ENCODE results near the gene SPINDOC. TPM values are rescaled to one million over a fixed set of nuclear protein-coding genes. Genes with fewer than 3 reads are reported as not detected.
"Not testable (repeated sequence)": the region's sequence is repeated elsewhere in the genome, so short reads cannot be mapped to it uniquely, and the experiment has no call there.

SPINDOC gene
- total RNA-seq: 11.9 TPM

DNA sequence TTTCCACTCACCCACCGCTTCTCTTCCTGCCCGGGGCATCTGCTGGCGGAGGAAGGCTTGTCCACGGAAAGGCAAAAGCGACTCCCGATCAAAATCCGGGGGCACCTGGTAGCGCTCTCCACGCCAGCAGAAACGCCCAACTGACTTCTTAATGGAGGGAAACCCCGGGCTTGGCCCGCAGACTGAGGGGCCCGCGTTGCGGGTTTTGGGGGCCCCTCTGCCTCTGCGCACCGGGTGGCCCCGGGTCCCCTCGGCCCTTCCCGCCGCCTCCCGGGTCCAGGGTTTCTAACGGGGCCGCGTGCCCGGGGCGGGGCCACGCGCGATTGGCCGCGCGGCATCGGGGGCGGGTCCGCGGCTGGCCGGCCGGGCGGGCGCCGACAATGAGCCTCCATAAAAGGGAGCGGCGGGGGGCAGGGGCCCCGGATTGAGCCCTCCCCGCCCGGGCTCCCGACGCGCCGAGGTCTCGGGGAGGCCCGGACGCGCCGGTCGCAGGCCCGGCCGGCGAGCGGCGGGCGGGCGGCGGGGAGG, at the start of gene SPINDOC:
Gene SPINDOC, plus strand, starts transcription at position 422 of the 528 bp plus-strand sequence. CDS start 231 bp downstream, outside the sequence.
- peak; percentile 85 for DNase-seq

GRCh38 chr11:63763496-63764339, 49.5 kb upstream of the SPINDOC start:
- peak; percentile 55 for DNase-seq

- DNase-seq: no peak
Observed at GRCh38 chr11:63764340-63764678, 48.9 kb upstream of the SPINDOC start.

DNA sequence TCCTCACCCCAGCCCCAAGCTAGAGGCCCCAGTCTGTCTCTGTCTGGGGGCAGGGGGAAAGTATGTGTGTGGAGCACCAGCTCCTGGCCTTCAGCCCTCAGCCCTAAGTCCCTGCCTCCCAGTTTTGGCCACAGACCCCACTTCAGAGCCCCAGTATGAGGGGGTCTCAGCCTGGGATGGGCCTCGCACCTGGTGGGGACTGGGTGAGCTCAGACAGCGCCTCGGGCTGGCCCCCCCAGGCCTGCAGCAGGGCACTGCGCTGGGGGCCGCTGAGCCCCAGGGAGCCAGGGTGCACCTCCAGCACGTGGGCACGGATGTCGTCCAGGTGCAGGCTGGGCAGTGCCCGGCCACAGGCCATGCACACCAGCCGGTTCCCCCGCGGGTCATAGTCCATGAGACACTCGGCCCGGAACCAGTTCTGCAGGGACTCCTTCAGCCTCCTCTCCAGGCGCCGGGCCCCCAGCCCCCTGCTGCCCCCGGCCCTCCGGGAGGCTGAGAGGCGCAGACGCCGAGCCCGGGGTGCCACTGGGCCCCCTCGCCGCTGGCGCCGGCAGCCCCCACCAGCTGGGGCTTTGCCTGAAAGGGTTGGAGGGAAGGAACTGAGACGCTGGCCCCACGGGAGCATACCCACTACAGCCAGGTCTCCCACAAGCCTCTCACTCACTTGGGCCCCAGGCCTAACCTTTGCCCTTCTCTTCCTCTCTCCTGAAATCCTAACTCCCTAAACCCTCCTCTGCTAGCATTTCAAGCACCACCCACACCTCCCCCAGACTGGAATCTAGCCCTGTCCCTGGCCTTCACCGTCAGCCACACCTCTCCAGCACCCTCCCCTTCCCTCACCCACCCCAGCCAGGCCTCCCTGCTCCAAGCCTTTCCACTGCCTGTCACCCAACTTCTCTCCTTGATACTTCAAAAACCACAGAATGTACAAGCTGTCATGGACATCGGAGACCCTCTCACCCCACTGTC, 48.3 kb upstream of the SPINDOC start:
- DNase-seq: peak; percentile 29

DNA sequence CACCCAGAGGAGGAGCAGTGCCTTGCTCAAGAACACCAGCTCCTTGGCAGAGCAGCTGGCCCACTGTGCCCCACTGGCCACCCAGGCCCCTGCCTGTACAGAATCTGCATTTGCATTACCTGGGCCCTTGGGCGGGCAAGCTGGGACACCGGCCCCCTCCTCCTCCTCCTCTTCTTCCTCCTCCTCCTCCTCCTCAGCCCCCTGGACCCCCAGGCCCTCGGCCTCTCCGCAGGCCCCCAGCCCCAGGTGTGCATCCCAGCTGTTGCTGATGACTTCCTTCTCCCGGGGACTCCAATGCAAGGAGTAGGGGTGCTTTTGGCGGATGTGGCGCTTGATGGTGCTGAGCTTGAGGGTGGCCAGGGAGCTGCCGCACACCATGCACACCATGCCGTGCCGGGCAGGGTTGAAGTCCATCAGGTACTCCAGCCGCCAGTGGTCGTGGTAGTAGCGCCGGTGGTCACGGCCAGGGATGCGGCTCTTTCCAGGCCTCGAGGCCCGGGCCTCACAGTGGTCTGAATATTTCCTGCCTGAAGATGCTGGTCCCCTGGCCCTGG, 47.5 kb upstream of the SPINDOC start:
- no peak for DNase-seq

GRCh38 chr11:63766531-63767235, 46.6 kb upstream of the SPINDOC start:
- DNase-seq: peak; percentile 38

- DNase-seq: no peak
Observed at GRCh38 chr11:63767267-63767564, 46.0 kb upstream of the SPINDOC start.

DNA sequence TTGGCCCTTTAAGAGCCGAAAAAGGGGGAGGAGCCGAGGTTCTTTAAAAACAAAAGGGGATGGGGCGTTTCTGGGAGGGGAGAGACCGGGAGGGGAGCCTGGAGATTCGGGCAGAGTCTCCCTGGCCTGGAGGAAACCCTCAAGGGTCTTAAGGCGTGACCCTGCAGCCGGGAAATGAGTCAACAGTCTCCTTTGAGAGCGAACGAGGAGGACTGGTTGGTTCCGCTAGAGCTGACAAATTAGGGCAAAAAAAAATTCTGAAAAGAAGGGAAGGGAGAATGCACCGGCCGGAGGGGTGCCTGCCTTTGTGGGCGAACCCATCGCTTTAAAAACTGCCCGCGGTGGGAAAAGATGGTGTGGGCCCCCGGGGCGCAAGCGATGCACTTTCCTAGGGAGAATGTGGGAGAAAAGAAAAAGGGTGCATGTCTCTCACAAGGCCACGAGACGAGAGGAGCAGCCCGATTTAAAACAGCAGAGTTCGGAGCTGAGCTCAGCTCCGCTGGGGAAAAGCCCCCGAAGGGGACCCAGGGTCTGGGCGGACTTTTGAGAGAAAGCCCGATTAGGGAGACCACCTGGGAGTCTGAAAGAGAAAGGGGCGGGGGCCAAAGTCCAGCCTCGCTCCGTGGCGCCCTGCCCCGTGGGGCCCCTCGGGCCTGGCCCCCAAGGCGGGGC, 45.6 kb upstream of the SPINDOC start:
- DNase-seq: peak; percentile 88

DNA sequence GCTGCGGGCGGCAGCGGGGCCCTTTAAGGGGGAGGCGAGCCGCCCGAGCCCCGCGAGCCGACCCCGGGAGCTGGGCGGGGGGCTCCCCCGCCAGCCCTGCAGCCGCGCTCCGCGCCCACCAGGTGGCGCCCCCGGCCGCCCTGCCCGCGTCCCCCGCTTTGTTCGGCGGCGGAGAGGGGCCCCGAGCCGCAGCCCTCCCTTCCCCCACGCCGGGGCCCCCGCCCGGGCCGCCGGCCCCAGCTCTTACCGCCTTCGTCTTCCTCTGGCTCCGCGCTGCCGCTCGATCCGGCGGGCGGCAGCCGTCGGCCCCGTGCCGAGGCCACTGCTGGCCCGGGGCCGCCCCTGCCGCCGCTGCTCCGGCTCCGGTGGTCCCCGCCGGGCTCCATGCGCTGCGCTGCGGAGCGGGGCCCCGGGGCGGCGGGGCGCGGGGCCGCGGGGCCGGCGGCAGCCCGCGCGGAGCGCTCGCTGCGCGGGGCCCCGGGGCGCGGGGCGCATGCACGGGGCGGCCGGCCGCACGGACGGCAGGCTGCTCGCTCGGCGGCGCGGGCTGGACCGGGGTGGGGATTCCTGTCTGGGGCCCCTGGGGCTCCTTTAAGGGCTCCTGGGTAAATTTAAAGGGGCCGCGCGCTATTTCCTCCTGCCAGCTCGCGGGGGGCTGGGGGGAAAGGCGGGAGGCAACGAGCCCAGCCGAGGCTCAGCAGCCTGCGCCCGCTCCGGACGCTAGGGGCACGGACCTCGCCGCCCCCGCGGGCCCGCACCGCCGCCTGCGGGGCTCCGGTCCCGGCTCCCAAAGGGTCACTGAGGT, 44.8 kb upstream of the SPINDOC start, which contains the start of gene ZFTA:
Gene ZFTA, minus strand, starts transcription at position 539 of the 805 bp plus-strand sequence. Its CDS starts 153 bp downstream, at position 386.
- DNase-seq: peak; percentile 87

- peak; percentile 37 for DNase-seq
Observed at GRCh38 chr11:63769042-63769713, 44.1 kb upstream of the SPINDOC start.

DNA sequence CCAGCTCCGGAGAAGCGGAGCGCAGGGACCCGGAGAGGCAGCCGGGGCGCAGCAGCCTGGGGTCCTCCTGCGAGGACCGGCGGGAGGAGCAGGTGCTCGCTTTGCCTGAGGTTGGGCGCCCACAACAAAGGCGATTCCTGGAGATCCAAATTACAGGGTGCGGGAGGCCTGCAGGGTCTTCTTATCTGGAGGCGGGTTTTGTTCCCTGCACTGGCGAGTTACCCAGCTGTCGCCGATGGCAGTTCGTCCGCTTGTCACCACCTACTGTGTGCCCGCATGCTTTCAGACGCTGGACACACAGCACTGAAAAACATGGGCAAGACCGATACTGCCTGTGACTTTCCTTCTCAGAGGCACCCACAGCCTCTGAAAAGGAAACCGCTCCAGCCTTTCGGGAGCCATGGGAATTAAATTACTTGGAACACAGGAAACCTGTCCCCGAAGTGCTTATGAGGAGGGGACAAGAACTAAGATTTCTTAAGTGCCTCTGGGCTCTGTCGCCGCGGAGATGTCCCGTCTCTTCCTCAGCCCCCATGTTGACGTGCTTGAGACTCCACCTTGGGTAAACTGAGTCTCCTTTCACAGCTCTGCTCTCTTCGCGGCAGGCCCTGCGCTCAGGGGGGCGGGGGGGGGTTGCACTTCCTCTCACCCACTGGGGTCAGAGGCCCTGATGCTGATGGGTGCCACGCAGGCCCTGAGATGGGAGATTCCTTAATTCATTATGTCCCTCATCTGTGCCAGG, 43.4 kb upstream of the SPINDOC start:
- DNase-seq: peak; percentile 38

- DNase-seq: no peak
Observed at GRCh38 chr11:63770763-63771162, 42.5 kb upstream of the SPINDOC start.

DNA sequence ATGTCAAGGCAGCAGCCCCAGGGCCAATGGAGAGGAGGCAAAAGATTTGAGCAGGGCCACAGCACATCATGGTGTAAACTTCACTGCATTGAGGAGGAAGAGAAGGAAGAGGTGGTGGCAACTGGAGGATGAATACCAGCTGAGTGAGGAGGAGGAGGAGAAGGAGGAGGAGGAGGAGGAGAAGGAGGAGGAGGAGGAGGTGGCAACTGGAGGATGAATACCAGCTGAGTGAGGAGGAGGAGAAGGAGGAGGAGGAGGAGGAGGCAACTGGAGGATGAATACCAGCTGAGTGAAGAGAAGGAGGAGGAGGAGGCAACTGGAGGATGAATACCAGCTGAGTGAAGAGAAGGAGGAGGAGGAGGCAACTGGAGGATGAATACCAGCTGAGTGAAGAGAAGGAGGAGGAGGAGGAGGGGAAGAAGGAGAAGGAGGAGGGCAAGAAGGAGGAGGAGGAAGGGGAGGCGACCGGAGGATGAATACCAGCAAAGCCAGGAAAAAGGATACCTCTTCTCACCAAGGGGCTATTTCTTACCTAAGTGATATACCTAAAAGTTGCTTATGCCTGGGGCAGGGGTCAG, 41.4 kb upstream of the SPINDOC start:
- not testable (repeated sequence) for DNase-seq

DNA sequence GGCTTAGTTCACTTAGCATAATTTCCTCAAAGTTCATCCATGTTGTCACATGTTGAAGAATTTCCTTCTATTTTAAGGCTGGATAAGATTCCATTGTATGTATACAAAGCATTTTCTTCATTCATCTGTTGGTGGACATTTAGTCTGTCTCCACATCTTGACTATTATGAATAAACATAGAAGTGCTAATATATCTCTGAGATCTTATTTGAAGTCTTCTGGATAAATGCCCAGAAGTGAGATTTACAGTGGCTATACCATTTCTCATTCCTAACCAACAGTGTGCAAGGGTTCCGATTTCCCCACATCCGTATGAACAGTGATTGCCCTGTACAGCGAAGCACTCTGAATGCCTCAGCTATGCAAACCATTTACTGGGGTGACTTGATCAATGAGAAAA, 38.1 kb upstream of the SPINDOC start:
- DNase-seq: no peak

GRCh38 chr11:63779039-63779438, 34.2 kb upstream of the SPINDOC start:
- DNase-seq: no peak

- no peak for DNase-seq
Observed at GRCh38 chr11:63782749-63783148, 30.5 kb upstream of the SPINDOC start.

- no peak for DNase-seq
Observed at GRCh38 chr11:63783925-63784592, 29.2 kb upstream of the SPINDOC start.

GRCh38 chr11:63785823-63786222, 27.4 kb upstream of the SPINDOC start:
- no peak for DNase-seq

Measured in tongue (tissue), 2 donors.